Osteocyte (in vitro differentiated cells): Measurements from ENCODE around the gene FAM222B. TPM values are rescaled to one million over a fixed set of nuclear protein-coding genes. Genes with fewer than 3 reads are reported as not detected.
"Not testable (repeated sequence)": the region's sequence is repeated elsewhere in the genome, so short reads cannot be mapped to it uniquely, and the experiment has no call there.

Source experiments
- DNase-seq: peaks from one replicate; pipeline ENCODE4 v3.0.0; 2021; ENCODE audit warnings: mixed read lengths; ENCODE audit not compliant: unreplicated experiment; ENCODE audit errors: extremely low spot score
- H3K27ac Mint-ChIP-seq: one replicate; pipeline ENCODE4 v1.8.0; 2021; ENCODE audit warnings: mild to moderate bottlenecking, mixed read lengths; ENCODE audit not compliant: unreplicated experiment
- H3K27me3 Mint-ChIP-seq: one replicate; pipeline ENCODE4 v1.8.0; 2021; ENCODE audit warnings: mixed read lengths; ENCODE audit not compliant: unreplicated experiment
- H3K36me3 Mint-ChIP-seq: one replicate; pipeline ENCODE4 v1.8.0; 2021; ENCODE audit warnings: mixed read lengths; ENCODE audit not compliant: unreplicated experiment
- H3K4me1 Mint-ChIP-seq: one replicate; pipeline ENCODE4 v1.8.0; 2021; ENCODE audit warnings: mixed read lengths; ENCODE audit not compliant: unreplicated experiment
- H3K4me3 Mint-ChIP-seq: one replicate; pipeline ENCODE4 v1.8.0; 2021; ENCODE audit warnings: mild to moderate bottlenecking, moderate library complexity, mixed read lengths; ENCODE audit not compliant: unreplicated experiment
- H3K9me3 Mint-ChIP-seq: one replicate; pipeline ENCODE4 v1.8.0; 2021; ENCODE audit warnings: mixed read lengths; ENCODE audit not compliant: unreplicated experiment
- total RNA-seq: library from RNA; stranded (reverse); gene quantifications from 2 replicates; pipeline ENCODE4 v1.2.1, GENCODE V29; 2021
- TF ChIP-seq, protein P1 (sequence below): fragments of 200-600 bp; sonication (generic); IDR thresholded peaks from 2 replicates; pipeline ENCODE4 v1.5.0; 2021; ENCODE audit warnings: antibody characterized with exemption, mild to moderate bottlenecking, moderate library complexity

The FAM222B gene
- total RNA-seq, 1 donor from 2014 or later, result 21.2 TPM

DNA sequence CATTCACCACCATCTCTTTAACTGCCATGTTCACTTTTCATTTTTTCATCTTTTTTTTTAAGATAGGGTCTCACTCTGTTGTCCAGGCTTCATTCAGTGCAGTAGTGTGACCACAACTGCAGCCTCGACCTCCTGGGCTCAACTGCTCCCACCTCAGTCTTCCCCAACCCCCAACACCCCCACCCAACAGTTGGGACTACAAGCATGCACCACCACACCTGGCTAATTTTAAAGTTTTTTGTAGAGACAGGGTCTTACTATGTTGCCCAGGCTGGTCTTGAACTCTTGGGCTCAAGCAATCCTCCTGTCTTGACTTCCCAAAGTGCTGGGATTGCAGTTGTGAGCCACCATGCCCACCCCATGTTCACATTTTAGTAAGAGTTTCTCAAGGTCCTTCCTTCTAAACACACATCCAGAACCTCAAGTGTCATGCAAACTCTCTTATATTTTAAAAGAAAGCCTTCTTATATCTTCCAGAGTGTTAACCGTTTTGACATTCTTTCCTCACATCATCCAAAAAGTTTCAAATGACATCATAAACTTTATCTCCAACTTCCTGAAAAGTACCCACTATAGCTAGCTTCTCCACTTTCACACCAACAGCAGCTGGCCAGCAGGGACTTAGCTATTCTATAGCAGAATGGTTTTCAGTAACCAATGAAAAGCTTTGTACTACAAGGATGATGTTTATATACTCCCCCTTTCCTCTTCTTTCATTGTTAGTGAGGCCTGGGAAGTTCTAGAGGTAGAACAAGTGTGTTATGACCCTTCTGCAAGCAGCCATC lies 49.5 kb downstream of the FAM222B start:
- Mint-ChIP-seq H3K27me3 (no peaks in the 10 kb centered on the region), H3K27ac (no peak overlapping the region), H3K4me1 (peaks cover 2% of the 10 kb centered on the region), H3K36me3 (peaks cover 5% of the 10 kb centered on the region), H3K9me3 (no peaks in the 10 kb centered on the region), H3K4me3 (no peak overlapping the region)
- DNase-seq, result no peak
- TF ChIP-seq, protein P1, sequence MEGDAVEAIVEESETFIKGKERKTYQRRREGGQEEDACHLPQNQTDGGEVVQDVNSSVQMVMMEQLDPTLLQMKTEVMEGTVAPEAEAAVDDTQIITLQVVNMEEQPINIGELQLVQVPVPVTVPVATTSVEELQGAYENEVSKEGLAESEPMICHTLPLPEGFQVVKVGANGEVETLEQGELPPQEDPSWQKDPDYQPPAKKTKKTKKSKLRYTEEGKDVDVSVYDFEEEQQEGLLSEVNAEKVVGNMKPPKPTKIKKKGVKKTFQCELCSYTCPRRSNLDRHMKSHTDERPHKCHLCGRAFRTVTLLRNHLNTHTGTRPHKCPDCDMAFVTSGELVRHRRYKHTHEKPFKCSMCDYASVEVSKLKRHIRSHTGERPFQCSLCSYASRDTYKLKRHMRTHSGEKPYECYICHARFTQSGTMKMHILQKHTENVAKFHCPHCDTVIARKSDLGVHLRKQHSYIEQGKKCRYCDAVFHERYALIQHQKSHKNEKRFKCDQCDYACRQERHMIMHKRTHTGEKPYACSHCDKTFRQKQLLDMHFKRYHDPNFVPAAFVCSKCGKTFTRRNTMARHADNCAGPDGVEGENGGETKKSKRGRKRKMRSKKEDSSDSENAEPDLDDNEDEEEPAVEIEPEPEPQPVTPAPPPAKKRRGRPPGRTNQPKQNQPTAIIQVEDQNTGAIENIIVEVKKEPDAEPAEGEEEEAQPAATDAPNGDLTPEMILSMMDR, result no peak

GRCh38 chr17:28788100-28788499 lies 54.5 kb downstream of the FAM222B start:
- TF ChIP-seq, protein P1, result no peak
- H3K36me3 Mint-ChIP-seq, result no peaks in the 10 kb centered on the region
- no peaks in the 10 kb centered on the region for H3K9me3 Mint-ChIP-seq
- no peak overlapping the region for H3K27ac Mint-ChIP-seq
- DNase-seq, result no peak
- H3K27me3 Mint-ChIP-seq, result no peaks in the 10 kb centered on the region
- H3K4me3 Mint-ChIP-seq, result no peak overlapping the region
- H3K4me1 Mint-ChIP-seq, result no peaks in the 10 kb centered on the region

- Mint-ChIP-seq H3K27me3 (no peaks in the 10 kb centered on the region), H3K4me3 (no peak overlapping the region), H3K9me3 (no peaks in the 10 kb centered on the region), H3K36me3 (peaks cover 8% of the 10 kb centered on the region), H3K27ac (no peak overlapping the region), H3K4me1 (peaks cover 3% of the 10 kb centered on the region)
- TF ChIP-seq, protein P1, result no peak
- no peak for DNase-seq
Observed at GRCh38 chr17:28783161-28783560, 59.4 kb downstream of the FAM222B start.

DNA sequence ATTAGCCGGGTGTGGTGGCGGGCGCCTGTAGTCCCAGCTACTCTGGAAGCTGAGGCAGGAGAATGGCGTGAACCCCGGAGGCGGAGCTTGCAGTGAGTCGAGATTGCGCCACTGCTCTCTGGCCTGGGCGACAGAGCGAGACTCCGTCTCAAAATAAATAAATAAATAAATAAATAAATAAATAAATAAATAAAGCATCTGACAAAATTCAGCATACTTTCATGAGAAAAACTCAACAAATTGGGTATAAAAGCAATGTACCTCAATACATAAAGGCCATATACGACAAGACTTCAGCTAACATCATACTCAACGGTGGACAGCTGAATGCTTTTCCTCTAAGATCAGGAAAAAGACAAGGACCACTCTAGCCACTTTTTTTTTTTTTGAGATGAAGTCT lies 63.0 kb downstream of the FAM222B start:
- not testable (repeated sequence) for H3K9me3 Mint-ChIP-seq, H3K36me3 Mint-ChIP-seq, H3K4me1 Mint-ChIP-seq, H3K27ac Mint-ChIP-seq, DNase-seq, H3K27me3 Mint-ChIP-seq, H3K4me3 Mint-ChIP-seq

- Mint-ChIP-seq H3K9me3 (no peaks in the 10 kb centered on the region), H3K27ac (peak overlapping the region; percentile 8)
Observed at GRCh38 chr17:28777178-28777577, 65.4 kb downstream of the FAM222B start.

More at GRCh38 chr17:28777178-28777577, 65.4 kb downstream of the FAM222B start:
- Mint-ChIP-seq H3K36me3 (peaks cover 10% of the 10 kb centered on the region), H3K4me3 (no peak overlapping the region), H3K27me3 (no peaks in the 10 kb centered on the region), H3K4me1 (peaks cover 5% of the 10 kb centered on the region)
- TF ChIP-seq, protein P1, result no peak
- no peak for DNase-seq
